ENCODE measurements around the gene MED20.

DNA sequence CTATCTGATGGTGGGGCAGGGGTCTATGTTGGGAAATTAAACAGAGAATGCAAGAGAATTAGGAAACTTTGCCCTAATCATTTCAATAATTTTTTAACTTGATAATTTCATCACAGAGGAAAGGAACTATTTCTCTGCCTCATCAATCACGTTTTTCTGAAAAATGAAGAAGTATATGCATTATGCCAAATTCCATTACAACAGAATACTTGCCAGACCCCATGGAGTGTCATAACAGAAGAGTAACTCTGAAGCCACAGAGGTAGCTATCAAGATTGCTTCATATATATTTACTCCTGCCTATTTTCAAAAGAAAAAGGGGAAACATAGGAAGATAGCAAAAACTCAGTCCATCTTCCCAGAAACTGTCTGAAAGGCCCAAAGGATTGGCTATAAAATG, 20.1 kb downstream of the MED20 start:
- TF ChIP-seq, protein P1, sequence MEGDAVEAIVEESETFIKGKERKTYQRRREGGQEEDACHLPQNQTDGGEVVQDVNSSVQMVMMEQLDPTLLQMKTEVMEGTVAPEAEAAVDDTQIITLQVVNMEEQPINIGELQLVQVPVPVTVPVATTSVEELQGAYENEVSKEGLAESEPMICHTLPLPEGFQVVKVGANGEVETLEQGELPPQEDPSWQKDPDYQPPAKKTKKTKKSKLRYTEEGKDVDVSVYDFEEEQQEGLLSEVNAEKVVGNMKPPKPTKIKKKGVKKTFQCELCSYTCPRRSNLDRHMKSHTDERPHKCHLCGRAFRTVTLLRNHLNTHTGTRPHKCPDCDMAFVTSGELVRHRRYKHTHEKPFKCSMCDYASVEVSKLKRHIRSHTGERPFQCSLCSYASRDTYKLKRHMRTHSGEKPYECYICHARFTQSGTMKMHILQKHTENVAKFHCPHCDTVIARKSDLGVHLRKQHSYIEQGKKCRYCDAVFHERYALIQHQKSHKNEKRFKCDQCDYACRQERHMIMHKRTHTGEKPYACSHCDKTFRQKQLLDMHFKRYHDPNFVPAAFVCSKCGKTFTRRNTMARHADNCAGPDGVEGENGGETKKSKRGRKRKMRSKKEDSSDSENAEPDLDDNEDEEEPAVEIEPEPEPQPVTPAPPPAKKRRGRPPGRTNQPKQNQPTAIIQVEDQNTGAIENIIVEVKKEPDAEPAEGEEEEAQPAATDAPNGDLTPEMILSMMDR (IDR thresholded peaks at IDR 0.05; ENCODE audit: control extremely low read depth in 1 of 3, insufficient read depth in 1 of 3, low read depth in 1 of 3, low read length in 3 of 3): no peak
- TF ChIP-seq POLR2A (IDR thresholded peaks at IDR 0.05; ENCODE audit: control extremely low read depth in 1 of 2, low read depth in 2 of 2, low read length in 2 of 2): no peak
- TF ChIP-seq CHD1 (IDR thresholded peaks at IDR 0.05; ENCODE audit: low read depth, low read length): no peak
- TF ChIP-seq GABPA (IDR thresholded peaks at IDR 0.05; ENCODE audit: borderline replicate concordance, insufficient read depth, low read length): no peak
- no peak for TF ChIP-seq EZH2 (IDR thresholded peaks at IDR 0.05; ENCODE audit: low read depth, low read length, severe bottlenecking)
- no peak for TF ChIP-seq EP300 (IDR thresholded peaks at IDR 0.05; ENCODE audit: borderline replicate concordance in 1 of 2, low read depth in 2 of 2, low read length in 2 of 2)
- TF ChIP-seq BCL11A (IDR thresholded peaks at IDR 0.05; ENCODE audit: low read depth in 2 of 2, low read length in 2 of 2): no peak
- TF ChIP-seq SRF (IDR thresholded peaks at IDR 0.05; ENCODE audit: low read depth, low read length): no peak
